ENCODE measurements around the gene PTPRU.

DNA sequence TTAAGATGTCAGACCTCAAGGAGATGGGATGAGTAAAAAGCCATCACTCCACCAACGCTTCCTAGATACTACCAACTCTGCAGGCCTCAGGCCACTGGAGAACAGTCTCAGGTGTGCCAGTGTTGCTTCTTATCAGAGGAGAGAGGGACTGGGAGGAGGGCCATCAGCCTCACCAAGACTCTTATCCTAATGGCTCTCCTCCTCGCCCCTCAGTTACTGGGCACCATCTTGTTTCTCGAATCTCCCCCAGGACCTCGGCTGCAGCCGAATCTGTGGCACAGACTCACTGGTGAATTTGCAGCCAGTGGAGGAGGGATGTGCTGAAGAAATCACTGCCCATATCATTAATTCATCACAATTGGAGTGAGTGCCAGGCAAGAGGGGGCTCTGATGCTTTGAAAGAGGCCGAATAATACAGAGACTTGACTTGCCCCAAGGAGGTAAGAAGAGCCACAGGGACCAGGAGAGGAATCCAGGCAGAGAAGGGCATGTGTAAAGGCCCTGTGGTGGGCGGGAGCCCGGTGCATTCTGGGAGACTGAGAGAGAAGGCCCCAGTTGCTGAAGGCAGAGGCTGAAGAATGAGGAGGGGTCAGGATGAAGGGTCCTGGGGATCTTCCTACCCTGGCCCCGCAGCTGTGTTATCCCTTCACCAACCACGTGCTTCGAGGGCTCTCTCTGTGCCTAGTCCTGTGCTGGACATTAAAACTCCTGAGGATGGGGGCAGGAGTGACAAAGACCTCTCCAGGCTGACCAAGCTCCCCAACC lies 129.8 kb downstream of the PTPRU start:
- TF ChIP-seq, protein P1, sequence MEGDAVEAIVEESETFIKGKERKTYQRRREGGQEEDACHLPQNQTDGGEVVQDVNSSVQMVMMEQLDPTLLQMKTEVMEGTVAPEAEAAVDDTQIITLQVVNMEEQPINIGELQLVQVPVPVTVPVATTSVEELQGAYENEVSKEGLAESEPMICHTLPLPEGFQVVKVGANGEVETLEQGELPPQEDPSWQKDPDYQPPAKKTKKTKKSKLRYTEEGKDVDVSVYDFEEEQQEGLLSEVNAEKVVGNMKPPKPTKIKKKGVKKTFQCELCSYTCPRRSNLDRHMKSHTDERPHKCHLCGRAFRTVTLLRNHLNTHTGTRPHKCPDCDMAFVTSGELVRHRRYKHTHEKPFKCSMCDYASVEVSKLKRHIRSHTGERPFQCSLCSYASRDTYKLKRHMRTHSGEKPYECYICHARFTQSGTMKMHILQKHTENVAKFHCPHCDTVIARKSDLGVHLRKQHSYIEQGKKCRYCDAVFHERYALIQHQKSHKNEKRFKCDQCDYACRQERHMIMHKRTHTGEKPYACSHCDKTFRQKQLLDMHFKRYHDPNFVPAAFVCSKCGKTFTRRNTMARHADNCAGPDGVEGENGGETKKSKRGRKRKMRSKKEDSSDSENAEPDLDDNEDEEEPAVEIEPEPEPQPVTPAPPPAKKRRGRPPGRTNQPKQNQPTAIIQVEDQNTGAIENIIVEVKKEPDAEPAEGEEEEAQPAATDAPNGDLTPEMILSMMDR (IDR thresholded peaks at IDR 0.05; ENCODE audit: insufficient read depth, low read length, poor library complexity, severe bottlenecking), result no peak
- TF ChIP-seq EZH2phosphoT487 (conservative IDR thresholded peaks at IDR 0.05; ENCODE audit: low read length), result no peak
